Pericardium fibroblast (primary cell): ENCODE measurements around the gene DESI1. TPM values are rescaled to one million over a fixed set of nuclear protein-coding genes. Genes with fewer than 3 reads are reported as not detected.

Source experiments
- total RNA-seq: library from RNA; depleted of rRNA; stranded (reverse); fragments of >200 nt; gene quantifications from 2 replicates; pipeline ENCODE4 v1.2.3, GENCODE V29; 2015

DESI1 gene
- total RNA-seq, result 16.4 and 54.1 TPM in 2 replicates

DNA sequence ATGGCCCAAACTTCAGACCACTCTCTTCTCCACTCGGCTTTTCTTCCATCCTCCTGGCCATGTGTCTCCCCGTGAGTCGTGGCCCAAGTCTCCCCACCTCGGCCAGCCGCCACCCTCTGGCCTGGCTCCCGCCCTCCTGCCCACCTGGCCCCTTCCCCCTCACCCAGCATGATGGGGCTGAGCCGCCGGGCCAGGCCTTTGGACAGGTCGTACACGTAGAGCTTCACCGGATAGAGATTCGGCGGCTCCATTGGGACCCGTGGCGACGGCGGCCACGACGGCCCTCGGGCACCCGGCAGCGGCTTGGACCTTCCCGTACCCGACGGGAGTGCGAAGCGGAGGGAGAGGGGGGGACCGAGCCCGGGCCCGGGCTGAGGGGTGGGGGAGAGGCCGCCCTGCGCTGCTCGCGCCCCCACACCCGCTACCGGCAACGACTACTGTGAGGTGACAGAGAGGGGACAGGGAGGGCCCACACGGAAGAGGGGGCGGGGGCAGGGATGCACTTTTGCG, at the start of gene DESI1:
DESI1 (minus strand) TSS at position 455 of the 510 bp plus-strand sequence; CDS start at position 251, 204 bp downstream.

GRCh38 chr22:41621099-41621910, 462 bp upstream of the DESI1 start, which contains the start of gene XRCC6:
XRCC6 (plus strand) TSS chr22:41621295; CDS start chr22:41622005, 710 bp downstream.

GRCh38 chr22:41589391-41590241, 31.2 kb downstream of the DESI1 start, which contains the start of gene PMM1:
PMM1 (minus strand) TSS chr22:41589840; CDS start chr22:41589805, 35 bp downstream.

Other genes with a start within 250 kb of the DESI1 start
- 2.7 and 4.0 TPM in 2 replicates for gene TEF, start 239.1 kb downstream of the DESI1 start, total RNA-seq
- 35.2 and 38.9 TPM in 2 replicates for gene TOB2, start 174.2 kb downstream of the DESI1 start, total RNA-seq
- 23.3 and 30.9 TPM in 2 replicates for gene PHF5A, start 152.4 kb downstream of the DESI1 start, total RNA-seq
- 53.9 and 54.9 TPM in 2 replicates for gene ACO2, start 151.9 kb downstream of the DESI1 start, total RNA-seq
- gene POLR3H, start 76.6 kb downstream of the DESI1 start, total RNA-seq, result 16.7 and 17.9 TPM in 2 replicates
- 7.0 and 25.1 TPM in 2 replicates for gene CSDC2, start 60.0 kb downstream of the DESI1 start, total RNA-seq
- 52.8 and 76.1 TPM in 2 replicates for gene PMM1, start 31.2 kb downstream of the DESI1 start, total RNA-seq
- 170 and 199 TPM in 2 replicates for gene XRCC6, start 252 bp upstream of the DESI1 start, total RNA-seq
- 131 and 138 TPM in 2 replicates for gene SNU13, start 67.8 kb upstream of the DESI1 start, total RNA-seq
- 6.7 TPM in 1 of 2 replicates, not detected in the other for gene MEI1, start 78.5 kb upstream of the DESI1 start, total RNA-seq
- 3.3 and 4.0 TPM in 2 replicates for gene CCDC134, start 179.6 kb upstream of the DESI1 start, total RNA-seq
- gene SREBF2, start 212.1 kb upstream of the DESI1 start, total RNA-seq, result 70.2 and 76.8 TPM in 2 replicates